NCI-H1105 treated with DMSO at 0.1 percent for 48 hours (cell line): ENCODE data around the gene HBG1.
A peak's percentile ranks its signal among the peaks of the same experiment; 100 is the strongest.
"Not testable (repeated sequence)": the region's sequence is repeated elsewhere in the genome, so short reads cannot be mapped to it uniquely, and the experiment has no call there.

Experiments used
- DNase-seq: peaks from one replicate; lab custom pipeline; 2025; lab: John Stamatoyannopoulos, UW

HBG1 gene

DNA sequence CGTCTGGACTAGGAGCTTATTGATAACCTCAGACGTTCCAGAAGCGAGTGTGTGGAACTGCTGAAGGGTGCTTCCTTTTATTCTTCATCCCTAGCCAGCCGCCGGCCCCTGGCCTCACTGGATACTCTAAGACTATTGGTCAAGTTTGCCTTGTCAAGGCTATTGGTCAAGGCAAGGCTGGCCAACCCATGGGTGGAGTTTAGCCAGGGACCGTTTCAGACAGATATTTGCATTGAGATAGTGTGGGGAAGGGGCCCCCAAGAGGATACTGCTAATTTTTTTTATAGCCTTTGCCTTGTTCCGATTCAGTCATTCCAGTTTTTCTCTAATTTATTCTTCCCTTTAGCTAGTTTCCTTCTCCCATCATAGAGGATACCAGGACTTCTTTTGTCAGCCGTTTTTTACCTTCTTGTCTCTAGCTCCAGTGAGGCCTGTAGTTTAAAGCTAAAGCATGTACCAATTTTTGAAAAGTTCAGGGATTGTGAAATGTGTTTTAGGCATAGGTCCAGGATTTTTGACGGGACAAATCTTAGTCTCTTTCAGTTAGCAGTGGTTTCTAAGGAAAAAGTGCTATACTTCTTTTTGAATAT is at the start of gene HBG1:
Gene HBG1, minus strand, starts transcription at position 51 of the 590 bp plus-strand sequence. CDS start 53 bp downstream, outside the sequence.
- DNase-seq: not testable (repeated sequence)

- no peak for DNase-seq
Measured at GRCh38 chr11:5298451-5298850, 48.8 kb upstream of the HBG1 start.

DNA sequence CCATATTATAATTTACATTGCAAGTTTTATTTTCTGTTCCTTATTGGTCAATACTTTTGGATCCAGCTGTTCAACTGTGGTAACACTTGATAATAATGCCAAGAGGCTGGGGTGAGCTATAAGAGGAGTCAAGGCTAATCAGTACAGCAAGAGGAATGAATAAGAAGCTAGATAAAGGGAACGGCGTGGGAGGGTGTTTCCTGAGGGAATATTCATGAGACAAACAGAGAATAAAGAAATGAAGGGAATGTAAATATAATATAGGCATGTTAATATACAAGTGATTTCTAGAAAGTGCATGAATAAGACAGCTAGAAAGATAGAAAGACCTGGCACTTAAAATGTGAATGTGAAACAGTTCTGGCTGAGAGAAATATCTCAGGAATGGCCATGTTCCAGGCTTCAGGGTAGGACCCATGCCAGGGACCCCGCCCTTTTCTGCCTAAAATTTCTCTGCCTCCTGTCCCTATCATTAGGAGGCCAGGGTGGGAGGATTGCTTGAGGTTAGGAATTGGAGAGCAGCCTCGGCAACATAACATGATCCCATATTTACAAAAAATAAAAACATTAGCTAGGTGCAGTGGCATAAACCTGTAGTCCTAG is 48.2 kb upstream of the HBG1 start:
- DNase-seq: no peak

DNA sequence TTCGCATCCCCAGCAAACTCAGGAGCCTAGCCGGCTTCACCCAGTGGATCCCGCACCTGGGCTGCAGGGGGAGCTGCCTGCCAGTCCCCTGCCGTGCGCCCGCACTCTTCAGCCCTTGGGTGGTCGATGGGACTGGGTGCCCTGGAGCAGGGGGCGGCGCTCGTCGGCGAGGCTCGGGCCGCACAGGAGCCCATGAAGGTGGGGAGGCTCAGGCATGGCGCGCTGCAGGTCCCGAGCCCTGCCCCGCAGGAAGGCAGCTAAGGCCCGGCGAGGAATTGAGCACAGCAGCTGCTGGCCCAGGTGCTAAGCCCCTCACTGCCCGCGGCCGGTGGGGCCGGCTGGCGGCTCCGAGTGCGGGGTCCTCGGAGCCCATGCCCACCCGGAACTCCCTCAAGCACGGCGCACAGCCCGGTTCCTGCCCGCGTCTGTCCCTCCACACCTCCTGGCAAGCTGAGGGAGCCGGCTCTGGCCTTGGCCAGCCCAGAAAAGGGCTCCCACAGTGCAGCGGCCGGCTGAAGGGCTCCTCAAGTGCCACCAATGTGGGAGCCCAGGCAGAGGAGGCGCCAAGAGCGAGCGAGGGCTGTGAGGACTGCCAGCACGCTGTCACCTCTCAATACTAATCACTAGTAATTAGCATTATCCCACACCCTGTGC is 44.8 kb upstream of the HBG1 start:
- not testable (repeated sequence) for DNase-seq

DNA sequence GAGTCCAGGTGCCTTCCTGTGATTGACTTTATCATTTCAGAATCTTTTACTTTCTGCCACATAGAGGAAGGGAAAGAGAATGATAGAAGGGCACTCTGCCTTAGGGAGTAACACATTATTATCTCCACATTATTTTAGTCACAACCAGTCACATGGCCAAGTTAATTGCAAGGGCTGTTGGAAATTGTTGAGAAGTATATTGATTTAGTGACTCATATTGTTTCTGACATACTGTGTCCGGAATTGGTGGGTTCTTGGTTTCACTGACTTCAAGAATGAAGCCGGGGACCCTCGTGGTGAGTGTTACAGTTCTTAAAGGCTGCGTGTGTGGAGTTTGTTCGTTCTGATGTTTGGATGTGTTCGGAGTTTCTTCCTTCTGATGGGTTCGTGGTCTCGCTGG is 43.4 kb upstream of the HBG1 start:
- no peak for DNase-seq

DNA sequence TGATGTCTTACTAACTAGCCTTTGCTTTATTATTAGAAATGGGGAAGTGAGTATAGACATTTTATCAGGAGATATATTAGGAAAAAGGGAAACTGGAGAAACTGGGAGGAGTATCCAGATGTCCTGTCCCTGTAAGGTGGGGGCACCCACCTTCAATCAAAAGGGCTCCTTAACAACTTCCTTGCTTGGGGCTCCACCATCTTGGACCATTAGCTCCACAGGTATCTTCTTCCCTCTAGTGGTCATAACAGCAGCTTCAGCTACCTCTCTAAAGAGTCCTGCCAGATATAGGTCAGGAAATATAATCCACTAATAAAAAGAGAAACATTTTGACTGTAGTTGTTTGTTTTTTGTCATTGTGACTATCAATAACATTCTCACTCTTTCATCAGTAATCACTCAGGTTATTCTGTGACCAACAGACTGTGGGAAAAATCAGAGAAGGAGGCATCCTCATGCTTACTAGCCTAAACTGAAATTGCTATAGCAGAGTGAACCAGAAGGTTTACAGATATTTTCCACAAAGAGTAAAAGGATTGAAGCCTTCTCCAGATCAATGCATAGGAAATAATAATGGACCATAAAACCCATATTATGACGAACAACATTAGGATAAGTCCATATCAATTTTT is 41.7 kb upstream of the HBG1 start:
- DNase-seq: peak; percentile 6

DNA sequence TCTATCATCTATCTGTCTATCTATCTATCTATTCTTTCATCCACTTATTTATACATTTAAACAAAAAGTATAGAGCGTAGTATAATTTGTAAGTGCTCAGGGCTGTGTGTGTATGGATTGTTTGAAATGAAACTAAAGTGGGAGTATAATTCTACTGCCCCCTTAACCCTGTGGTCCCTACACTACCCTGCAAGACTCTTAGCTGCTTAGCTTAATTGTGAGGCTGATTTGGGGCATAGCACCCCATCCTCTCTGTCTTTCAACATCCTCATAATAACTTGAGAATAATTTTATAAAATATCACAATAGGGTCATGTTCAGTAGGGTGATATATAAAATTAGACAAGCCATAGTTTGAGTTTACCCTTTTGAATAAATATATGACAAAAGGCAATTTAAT is 40.4 kb upstream of the HBG1 start:
- no peak for DNase-seq

DNA sequence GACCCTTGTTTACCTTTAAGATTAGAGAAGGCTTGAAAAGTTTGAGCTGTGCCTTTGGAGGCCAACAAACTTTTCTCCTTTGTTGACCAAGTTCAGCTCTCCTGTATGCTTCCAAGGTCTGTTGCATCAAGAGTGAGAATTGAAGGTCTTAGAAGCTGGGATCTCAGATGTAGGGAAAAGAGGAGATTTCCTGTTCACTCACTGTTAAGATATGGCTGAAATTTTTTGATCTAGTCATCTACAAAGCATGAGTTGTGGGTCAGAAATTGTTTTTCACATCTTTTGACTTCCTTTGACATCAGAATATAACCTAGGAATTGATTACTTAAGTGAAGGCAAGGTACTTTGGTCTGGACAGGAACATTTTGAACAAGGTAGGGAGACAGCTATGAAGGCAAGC is 40.0 kb upstream of the HBG1 start:
- DNase-seq: no peak

DNA sequence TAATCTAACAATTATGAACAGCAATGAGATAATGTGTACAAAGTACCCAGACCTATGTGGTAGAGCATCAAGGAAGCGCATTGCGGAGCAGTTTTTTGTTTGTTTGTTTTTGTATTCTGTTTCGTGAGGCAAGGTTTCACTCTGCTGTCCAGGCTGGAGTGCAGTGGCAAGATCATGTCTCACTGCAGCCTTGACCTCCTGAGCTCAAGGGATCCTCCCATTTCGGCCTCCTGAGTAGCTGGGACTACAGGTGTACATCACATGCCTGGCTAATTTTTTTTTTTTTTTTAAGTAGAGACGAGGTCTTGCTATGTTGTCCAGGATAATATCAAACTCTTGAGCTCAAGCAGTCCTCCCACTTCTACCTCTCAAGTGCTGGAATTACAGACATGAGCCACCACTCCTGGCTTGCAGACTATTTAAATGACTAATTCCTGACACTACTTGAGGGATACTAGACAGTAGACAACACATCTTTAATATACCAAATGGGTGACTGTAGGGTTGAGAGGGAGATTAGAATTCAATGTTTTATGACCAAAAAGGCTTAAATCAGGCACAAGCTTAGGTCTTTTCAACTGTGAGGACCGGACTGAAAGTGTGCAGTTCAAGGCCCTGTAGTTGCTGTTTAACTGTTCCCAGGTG is 39.4 kb upstream of the HBG1 start:
- no peak for DNase-seq

- DNase-seq: no peak
Measured at GRCh38 chr11:5288108-5288905, 38.6 kb upstream of the HBG1 start.

GRCh38 chr11:5286901-5287300 is 37.2 kb upstream of the HBG1 start:
- no peak for DNase-seq

DNA sequence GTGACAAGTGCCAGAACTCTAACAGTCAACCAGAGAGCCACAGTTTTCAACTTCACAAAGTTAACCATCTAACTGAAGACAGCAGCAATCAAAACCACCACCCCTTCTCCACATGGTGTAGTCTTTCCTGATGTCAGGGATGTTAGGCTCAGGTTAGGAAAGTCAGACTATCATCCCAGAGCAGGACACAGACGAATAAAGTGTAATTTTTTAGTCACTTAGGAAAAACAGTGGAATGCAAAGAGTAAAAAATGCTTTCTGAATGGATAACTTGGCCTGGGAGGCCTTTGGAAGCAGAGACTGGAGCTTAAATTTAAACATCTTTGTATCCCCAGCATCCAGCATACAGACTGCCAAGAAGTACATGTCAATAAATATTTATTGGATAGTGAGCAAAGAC is 36.7 kb upstream of the HBG1 start:
- DNase-seq: no peak

- no peak for DNase-seq
Measured at GRCh38 chr11:5285703-5286340, 36.2 kb upstream of the HBG1 start.

DNA sequence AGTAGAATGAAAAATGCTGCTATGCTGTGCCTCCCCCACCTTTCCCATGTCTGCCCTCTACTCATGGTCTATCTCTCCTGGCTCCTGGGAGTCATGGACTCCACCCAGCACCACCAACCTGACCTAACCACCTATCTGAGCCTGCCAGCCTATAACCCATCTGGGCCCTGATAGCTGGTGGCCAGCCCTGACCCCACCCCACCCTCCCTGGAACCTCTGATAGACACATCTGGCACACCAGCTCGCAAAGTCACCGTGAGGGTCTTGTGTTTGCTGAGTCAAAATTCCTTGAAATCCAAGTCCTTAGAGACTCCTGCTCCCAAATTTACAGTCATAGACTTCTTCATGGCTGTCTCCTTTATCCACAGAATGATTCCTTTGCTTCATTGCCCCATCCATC is 35.0 kb upstream of the HBG1 start:
- no peak for DNase-seq

DNA sequence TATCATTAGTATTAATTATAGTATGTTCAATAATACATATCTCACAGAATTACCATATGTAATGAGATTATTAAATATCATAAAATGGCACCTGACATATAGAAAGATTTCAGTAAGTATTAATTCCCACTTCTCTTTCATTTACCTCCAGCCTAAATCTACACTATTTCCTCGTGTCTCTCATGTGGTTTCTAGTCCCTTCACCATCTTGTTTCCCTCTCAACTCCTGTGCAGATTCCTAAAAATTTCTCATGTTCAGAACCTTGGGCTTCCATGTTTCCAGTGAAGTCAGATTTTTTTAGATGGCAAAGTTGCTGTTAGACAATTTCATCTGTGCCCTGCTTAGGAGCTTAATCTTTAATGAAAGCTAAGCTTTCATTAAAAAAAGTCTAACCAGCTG is 34.2 kb upstream of the HBG1 start:
- no peak for DNase-seq

DNA sequence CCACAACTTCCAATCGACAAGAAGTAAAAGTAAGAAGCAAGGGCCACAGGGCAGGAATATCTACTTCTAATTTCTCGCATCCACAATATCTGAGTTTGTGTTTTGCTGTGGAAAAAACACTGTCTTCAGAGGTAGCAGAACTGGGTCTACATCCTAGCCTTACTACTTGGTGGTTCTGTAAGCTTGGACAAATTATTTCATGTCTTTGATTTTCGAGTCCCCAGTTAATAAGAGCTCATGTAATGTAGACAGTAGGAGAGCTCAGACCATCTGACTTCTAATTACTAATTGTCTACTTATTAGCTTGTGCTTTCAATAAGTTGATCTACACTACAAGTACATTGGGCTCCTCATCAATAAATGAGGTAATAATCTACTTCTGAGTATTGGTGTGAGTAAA is 33.4 kb upstream of the HBG1 start:
- no peak for DNase-seq

DNA sequence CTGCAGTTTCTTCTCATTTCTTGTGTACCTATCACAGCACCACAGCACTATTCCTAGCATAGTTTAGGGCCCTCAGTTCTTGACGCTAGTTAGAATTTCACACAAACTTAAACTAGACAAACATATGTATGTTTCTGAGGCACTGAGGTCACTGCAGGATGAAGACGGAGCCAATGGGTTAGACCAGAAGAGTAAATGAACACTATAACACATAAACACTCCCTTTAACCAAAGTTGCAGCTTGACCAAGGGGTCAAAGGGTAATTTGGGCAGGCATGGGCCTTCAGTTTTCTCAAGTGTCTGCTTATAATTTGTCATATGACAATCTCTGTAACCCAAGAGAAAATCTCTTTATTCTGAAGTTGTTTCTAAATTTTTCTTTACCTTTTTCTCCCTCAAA is 33.0 kb upstream of the HBG1 start:
- no peak for DNase-seq

- DNase-seq: no peak
Measured at GRCh38 chr11:5281596-5281995, 31.9 kb upstream of the HBG1 start.

DNA sequence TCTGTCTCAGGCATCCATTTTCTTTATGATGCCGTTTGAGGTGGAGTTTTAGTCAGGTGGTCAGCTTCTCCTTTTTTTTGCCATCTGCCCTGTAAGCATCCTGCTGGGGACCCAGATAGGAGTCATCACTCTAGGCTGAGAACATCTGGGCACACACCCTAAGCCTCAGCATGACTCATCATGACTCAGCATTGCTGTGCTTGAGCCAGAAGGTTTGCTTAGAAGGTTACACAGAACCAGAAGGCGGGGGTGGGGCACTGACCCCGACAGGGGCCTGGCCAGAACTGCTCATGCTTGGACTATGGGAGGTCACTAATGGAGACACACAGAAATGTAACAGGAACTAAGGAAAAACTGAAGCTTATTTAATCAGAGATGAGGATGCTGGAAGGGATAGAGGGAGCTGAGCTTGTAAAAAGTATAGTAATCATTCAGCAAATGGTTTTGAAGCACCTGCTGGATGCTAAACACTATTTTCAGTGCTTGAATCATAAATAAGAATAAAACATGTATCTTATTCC is 31.0 kb upstream of the HBG1 start:
- no peak for DNase-seq

GRCh38 chr11:5279471-5280090 is 29.9 kb upstream of the HBG1 start:
- DNase-seq: no peak
